Activated CD4-positive, alpha-beta memory T cell treated with anti-CD3 and anti-CD28 coated beads for 36 hours (primary cell): ENCODE data around the gene GPS2. TPM values are rescaled to one million over a fixed set of nuclear protein-coding genes. Genes with fewer than 3 reads are reported as not detected.

Source experiments
- CTCF ChIA-PET: fragments of 350-600 bp; sonication (Branson Sonifier 250); formaldehyde crosslinking; loops from one replicate; lab custom pipeline; 2021; ENCODE audit warnings: antibody characterized with exemption, inconsistent platforms; lab: Charles Lee
- POLR2A ChIA-PET: fragments of 350-600 bp; sonication (Branson Sonifier 250); formaldehyde crosslinking; loops from one replicate; lab custom pipeline; 2021; ENCODE audit warnings: antibody characterized with exemption; lab: Charles Lee
- DNase-seq: peaks from one replicate; pipeline ENCODE4 v3.0.0-alpha.2; 2020
- H3K27ac Mint-ChIP-seq: one replicate; pipeline ENCODE4 v1.8.0; 2021; ENCODE audit warnings: mixed read lengths
- H3K27me3 Mint-ChIP-seq: one replicate; pipeline ENCODE4 v1.8.0; 2021; ENCODE audit warnings: mixed read lengths
- H3K36me3 Mint-ChIP-seq: one replicate; pipeline ENCODE4 v1.8.0; 2021; ENCODE audit warnings: mixed read lengths
- H3K4me1 Mint-ChIP-seq: one replicate; pipeline ENCODE4 v1.8.0; 2021; ENCODE audit warnings: low read depth, mixed read lengths
- H3K4me3 Mint-ChIP-seq: one replicate; pipeline ENCODE4 v1.8.0; 2021; ENCODE audit warnings: mild to moderate bottlenecking, mixed read lengths
- H3K9me3 Mint-ChIP-seq: one replicate; pipeline ENCODE4 v1.8.0; 2021; ENCODE audit warnings: mixed read lengths
- intact Hi-C: fragments of 100-400 bp; cut with micrococcal nuclease; formaldehyde crosslinking; loops from one replicate; pipeline ENCODE4 v1.15.1; 2023
- total RNA-seq, 2 experiments: library from RNA; stranded (reverse); gene quantifications; one replicate each; pipeline ENCODE4 v1.2.3, GENCODE V29; 2021

GPS2 gene
- total RNA-seq, 2 experiments from 2014 or later, result 34.9 to 38.7 TPM

DNA sequence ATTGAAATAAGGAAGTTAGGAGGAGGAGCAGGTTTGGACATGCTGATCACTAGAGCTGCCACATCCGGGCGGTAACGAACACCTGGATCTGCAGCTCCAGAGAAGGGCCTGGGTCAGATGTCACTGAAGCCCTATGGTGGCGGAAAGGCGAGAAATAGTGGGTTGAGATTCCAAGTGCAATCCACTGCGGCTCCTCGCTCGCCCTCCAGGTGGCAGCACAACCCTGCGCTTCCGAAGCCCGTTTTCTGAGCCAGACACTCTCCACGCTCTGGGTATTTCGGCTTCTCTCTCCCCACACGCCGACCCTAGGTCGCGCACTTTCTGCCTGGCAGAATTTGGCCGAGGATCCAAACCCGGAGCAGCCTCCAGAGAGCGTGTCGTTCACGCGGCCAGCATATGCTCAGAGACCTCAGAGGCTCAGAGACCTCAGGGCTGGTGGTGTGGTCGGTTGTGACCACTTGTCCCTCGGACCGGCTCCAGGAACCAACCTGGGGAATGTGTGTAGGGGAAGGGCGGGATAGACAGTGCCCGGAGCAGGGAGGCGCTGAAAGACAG, 34.6 kb downstream of the GPS2 start:
- intact Hi-C loops, result loop anchor here (1.0 to 5.0 kb wide), 4 partner anchors 16 to 155 kb away; partner anchors contain the start of genes KCTD11, PLSCR3 and TMEM102
- Mint-ChIP-seq H3K9me3 (no peaks in the 10 kb centered on the region), H3K27me3 (peaks cover 16% of the 10 kb centered on the region), H3K36me3 (no peaks in the 10 kb centered on the region), H3K4me3 (peak overlapping the region; percentile 65), H3K4me1 (peaks cover 12% of the 10 kb centered on the region), H3K27ac (no peak overlapping the region)
- ChIA-PET CTCF (interaction anchor here (0.6 to 8.4 kb wide), 18 partner anchors 11 to 1938 kb away, joined by 3 to 145 read pairs (median 4); partner anchors contain the start of genes NEURL4 and PLSCR3), POLR2A (no interaction called here)
- peak; percentile 91 for DNase-seq

DNA sequence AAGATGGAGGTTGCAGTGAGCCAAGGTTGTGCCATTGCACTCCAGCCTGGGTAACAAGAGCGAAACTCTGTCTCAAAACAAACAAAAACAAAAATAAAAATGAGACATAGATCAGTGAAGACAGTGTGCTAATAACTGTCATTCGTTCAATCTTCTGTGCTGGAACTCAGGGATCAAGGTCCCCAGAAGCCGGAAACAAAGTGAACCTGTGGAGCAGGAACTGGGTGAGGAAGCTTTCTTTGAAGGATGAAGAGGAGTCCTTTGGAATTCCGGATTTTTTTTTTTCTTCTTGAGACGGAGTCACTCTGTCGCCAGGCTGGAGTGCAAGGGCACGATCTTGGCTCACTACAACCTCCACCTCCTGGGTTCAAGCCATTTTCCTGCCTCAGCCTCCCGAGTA, 35.7 kb downstream of the GPS2 start:
- POLR2A ChIA-PET, result no interaction called here
- Mint-ChIP-seq H3K4me1 (peaks cover 12% of the 10 kb centered on the region), H3K9me3 (no peaks in the 10 kb centered on the region), H3K27ac (no peak overlapping the region), H3K27me3 (peaks cover 16% of the 10 kb centered on the region), H3K36me3 (no peaks in the 10 kb centered on the region), H3K4me3 (no peak overlapping the region)
- intact Hi-C loops, result no loop called here
- no peak for DNase-seq
- CTCF ChIA-PET, result interaction anchor here (0.7 to 8.4 kb wide), 4 partner anchors 18 to 360 kb away, joined by 3 to 145 read pairs (median 4); no protein-coding TSS in a partner anchor

DNA sequence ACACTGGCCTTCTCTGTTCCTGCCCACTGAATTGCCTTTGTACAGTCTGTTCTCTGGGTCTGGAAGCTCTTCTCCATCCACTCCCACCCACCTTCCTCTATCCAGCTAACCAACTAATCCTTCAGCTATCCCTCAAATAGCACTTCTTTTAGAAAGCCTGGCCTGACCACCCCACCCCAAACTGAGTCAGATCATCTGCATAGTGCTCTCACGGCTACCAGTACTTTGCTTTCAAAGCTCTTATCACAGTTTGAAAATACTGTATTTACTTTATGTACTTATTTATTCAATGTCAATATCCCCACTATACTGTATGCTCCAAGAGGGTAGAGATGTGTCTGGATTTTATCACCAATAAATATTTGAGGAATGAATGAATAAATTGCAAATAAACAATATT, 48.4 kb downstream of the GPS2 start:
- Mint-ChIP-seq H3K27ac (peak overlapping the region; percentile 60), H3K9me3 (no peaks in the 10 kb centered on the region), H3K4me3 (no peak overlapping the region), H3K36me3 (no peaks in the 10 kb centered on the region), H3K27me3 (peaks cover 21% of the 10 kb centered on the region), H3K4me1 (peaks cover 19% of the 10 kb centered on the region)
- intact Hi-C loops, result no loop called here
- POLR2A ChIA-PET, result no interaction called here
- DNase-seq, result no peak
- CTCF ChIA-PET, result interaction anchor here (4.6 kb wide), 1 partner anchor 30 kb away, joined by 29 read pairs; no protein-coding TSS in a partner anchor

DNA sequence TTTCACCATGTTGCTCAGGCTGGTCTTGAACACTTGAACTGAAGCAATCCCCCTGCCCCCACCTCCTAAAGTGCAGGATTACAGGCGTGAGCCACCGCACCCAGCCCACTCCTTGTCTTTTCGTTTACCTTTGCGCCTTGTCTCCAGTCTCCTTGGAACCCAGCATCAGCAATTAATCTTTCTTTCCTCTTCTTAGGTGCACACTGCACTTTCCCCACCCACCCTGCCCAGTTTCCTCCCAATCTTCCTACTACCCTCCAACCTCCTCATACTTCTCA, 51.4 kb downstream of the GPS2 start:
- Mint-ChIP-seq H3K27ac (no peak overlapping the region), H3K36me3 (peaks cover 6% of the 10 kb centered on the region), H3K4me3 (no peak overlapping the region), H3K4me1 (peaks cover 26% of the 10 kb centered on the region), H3K9me3 (no peaks in the 10 kb centered on the region), H3K27me3 (peaks cover 22% of the 10 kb centered on the region)
- intact Hi-C loops, result no loop called here
- no peak for DNase-seq
- POLR2A ChIA-PET, result no interaction called here
- CTCF ChIA-PET, result interaction anchor here (4.6 kb wide), 1 partner anchor 33 kb away, joined by 29 read pairs; no protein-coding TSS in a partner anchor

DNA sequence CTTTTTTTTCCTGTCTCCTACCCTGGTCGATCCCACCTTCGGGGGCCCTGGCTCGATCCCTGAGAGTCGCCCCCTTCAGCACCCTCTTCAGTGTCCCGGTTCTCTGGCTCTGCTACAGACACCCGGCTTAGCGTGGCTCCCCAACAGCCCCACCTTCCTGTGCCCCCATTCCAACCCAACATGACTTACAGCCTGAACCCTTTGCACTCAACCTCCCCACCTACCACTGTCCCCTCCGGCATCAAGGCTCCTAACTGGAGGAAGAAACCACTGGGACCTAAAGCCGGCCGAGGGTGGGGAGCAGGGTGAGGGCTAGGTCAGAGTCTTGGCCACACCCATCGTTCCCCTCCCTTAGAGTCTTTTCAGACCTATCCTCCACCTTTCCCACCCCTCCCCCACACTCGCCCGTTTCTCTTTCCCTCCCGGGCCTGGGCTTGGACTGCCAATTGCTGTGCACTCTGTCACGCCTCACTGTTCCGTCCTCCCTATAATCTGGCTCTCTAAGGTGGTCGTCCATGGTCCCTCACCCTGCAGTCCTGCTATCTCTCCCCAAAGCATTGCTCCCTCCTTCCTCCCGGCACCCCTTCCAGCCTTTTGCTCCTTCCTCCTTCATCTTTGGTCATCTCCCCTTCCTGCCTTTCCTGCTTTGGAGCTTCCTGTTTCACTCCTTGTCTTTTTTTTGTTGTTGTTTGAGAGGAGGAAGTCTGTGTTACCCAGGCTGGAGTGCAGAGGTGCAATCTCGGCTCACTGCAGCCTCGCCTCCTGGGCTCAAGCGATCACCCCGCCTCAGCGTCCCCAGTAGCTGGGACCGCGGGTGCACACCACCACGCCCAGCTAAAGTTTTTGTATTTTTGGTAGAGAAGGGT, 52.0 kb downstream of the GPS2 start:
- H3K9me3 Mint-ChIP-seq, result no peaks in the 10 kb centered on the region
- peak; percentile 49 for DNase-seq
- H3K4me1 Mint-ChIP-seq, result peaks cover 26% of the 10 kb centered on the region
- CTCF ChIA-PET, result interaction anchor here (4.6 kb wide), 1 partner anchor 34 kb away, joined by 29 read pairs; no protein-coding TSS in a partner anchor
- peak overlapping the region; percentile 52 for H3K4me3 Mint-ChIP-seq
- POLR2A ChIA-PET, result no interaction called here
- H3K36me3 Mint-ChIP-seq, result peaks cover 6% of the 10 kb centered on the region
- intact Hi-C loops, result no loop called here
- H3K27me3 Mint-ChIP-seq, result peaks cover 21% of the 10 kb centered on the region
- H3K27ac Mint-ChIP-seq, result no peak overlapping the region

Other genes with a start within 250 kb of the GPS2 start
- gene CLEC10A, start 235.1 kb downstream of the GPS2 start, total RNA-seq, result not detected
- gene ASGR2, start 200.5 kb downstream of the GPS2 start, total RNA-seq, result not detected
- 1 to 10 TPM in 1 of 2 experiments, under 1 TPM in 1; 0.76 to 1.2 TPM for gene ASGR1, start 136.0 kb downstream of the GPS2 start, total RNA-seq
- gene DLG4, start 95.5 kb downstream of the GPS2 start, total RNA-seq, result 1 to 10 TPM; 7.9 to 8.4 TPM
- 100 to 1,000 TPM; 332 to 340 TPM for gene ACADVL, start 95.4 kb downstream of the GPS2 start, total RNA-seq
- gene DVL2, start 80.8 kb downstream of the GPS2 start, total RNA-seq, result 10 to 100 TPM; 44.7 to 48.2 TPM
- gene PHF23, start 75.9 kb downstream of the GPS2 start, total RNA-seq, result 10 to 100 TPM; 24.0 to 28.7 TPM
- 100 to 1,000 TPM; 188 to 199 TPM for gene GABARAP, start 72.9 kb downstream of the GPS2 start, total RNA-seq
- gene CTDNEP1, start 63.6 kb downstream of the GPS2 start, total RNA-seq, result 100 to 1,000 TPM; 155 to 164 TPM
- gene ELP5, start 63.1 kb downstream of the GPS2 start, total RNA-seq, result 10 to 100 TPM; 49.6 to 52.4 TPM
- gene CLDN7, start 52.9 kb downstream of the GPS2 start, total RNA-seq, result 1 to 10 TPM; 1.5 to 1.6 TPM
- gene SLC2A4, start 33.6 kb downstream of the GPS2 start, total RNA-seq, result under 1 TPM; 0.15 to 0.19 TPM
- under 1 TPM; 0.70 to 0.83 TPM for gene YBX2, start 20.7 kb downstream of the GPS2 start, total RNA-seq
- gene EIF5A, start 7.7 kb downstream of the GPS2 start, total RNA-seq, result 100 to 1,000 TPM; 774 to 776 TPM
- gene NEURL4, start 14.0 kb upstream of the GPS2 start, total RNA-seq, result 10 to 100 TPM; 26.9 to 29.3 TPM
- 100 to 1,000 TPM; 391 to 405 TPM for gene ACAP1, start 21.2 kb upstream of the GPS2 start, total RNA-seq
- gene KCTD11, start 36.8 kb upstream of the GPS2 start, total RNA-seq, result 1 to 10 TPM; 2.6 to 2.8 TPM
- gene TMEM95, start 39.8 kb upstream of the GPS2 start, total RNA-seq, result not detected
- 1 to 10 TPM; 3.7 to 4.4 TPM for gene TNK1, start 65.7 kb upstream of the GPS2 start, total RNA-seq
- gene PLSCR3, start 79.2 kb upstream of the GPS2 start, total RNA-seq, result 10 to 100 TPM; 78.2 to 87.0 TPM
- 10 to 100 TPM; 87.0 to 88.5 TPM for gene TMEM256, start 88.7 kb upstream of the GPS2 start, total RNA-seq
- gene NLGN2, start 92.5 kb upstream of the GPS2 start, total RNA-seq, result 1 to 10 TPM; 9.0 to 9.9 TPM
- not detected for gene SPEM1, start 105.0 kb upstream of the GPS2 start, total RNA-seq
- gene SPEM2, start 110.3 kb upstream of the GPS2 start, total RNA-seq, result not detected
- gene SPEM3, start 113.5 kb upstream of the GPS2 start, total RNA-seq, result not detected
- gene TMEM102, start 120.1 kb upstream of the GPS2 start, total RNA-seq, result 10 to 100 TPM; 11.4 to 11.6 TPM
- gene FGF11, start 124.2 kb upstream of the GPS2 start, total RNA-seq, result 1 to 10 TPM; 1.0 to 2.1 TPM
- gene CHRNB1, start 129.7 kb upstream of the GPS2 start, total RNA-seq, result 1 to 10 TPM; 7.7 to 8.5 TPM
- 10 to 100 TPM; 16.5 to 16.7 TPM for gene ZBTB4, start 164.3 kb upstream of the GPS2 start, total RNA-seq
- not detected for gene SLC35G6, start 166.1 kb upstream of the GPS2 start, total RNA-seq
- gene POLR2A, start 169.0 kb upstream of the GPS2 start, total RNA-seq, result 100 to 1,000 TPM; 180 to 187 TPM
- 10 to 100 TPM; 19.7 to 22.4 TPM for gene TNFSF12, start 233.7 kb upstream of the GPS2 start, total RNA-seq
- under 1 TPM; 0.71 to 0.94 TPM for gene TNFSF13, start 243.4 kb upstream of the GPS2 start, total RNA-seq
- 10 to 100 TPM; 50.8 to 53.2 TPM for gene SENP3, start 246.6 kb upstream of the GPS2 start, total RNA-seq